HG02885 (cell line): ENCODE results near the gene COL18A1.
"Not testable (repeated sequence)": the region's sequence is repeated elsewhere in the genome, so short reads cannot be mapped to it uniquely, and the experiment has no call there.

Experiments used
- ATAC-seq: cut with Tn5 transposase; IDR thresholded peaks from one replicate; pipeline ENCODE4 v1.9.1; 2021; ENCODE audit warnings: mild to moderate bottlenecking; ENCODE audit not compliant: unreplicated experiment, poor library complexity

Gene COL18A1

GRCh38 chr21:45558044-45558721 lies 153.2 kb downstream of the COL18A1 start:
- ATAC-seq, result no peak

- ATAC-seq, result no peak
Observed at GRCh38 chr21:45559216-45560105, 154.5 kb downstream of the COL18A1 start.

DNA sequence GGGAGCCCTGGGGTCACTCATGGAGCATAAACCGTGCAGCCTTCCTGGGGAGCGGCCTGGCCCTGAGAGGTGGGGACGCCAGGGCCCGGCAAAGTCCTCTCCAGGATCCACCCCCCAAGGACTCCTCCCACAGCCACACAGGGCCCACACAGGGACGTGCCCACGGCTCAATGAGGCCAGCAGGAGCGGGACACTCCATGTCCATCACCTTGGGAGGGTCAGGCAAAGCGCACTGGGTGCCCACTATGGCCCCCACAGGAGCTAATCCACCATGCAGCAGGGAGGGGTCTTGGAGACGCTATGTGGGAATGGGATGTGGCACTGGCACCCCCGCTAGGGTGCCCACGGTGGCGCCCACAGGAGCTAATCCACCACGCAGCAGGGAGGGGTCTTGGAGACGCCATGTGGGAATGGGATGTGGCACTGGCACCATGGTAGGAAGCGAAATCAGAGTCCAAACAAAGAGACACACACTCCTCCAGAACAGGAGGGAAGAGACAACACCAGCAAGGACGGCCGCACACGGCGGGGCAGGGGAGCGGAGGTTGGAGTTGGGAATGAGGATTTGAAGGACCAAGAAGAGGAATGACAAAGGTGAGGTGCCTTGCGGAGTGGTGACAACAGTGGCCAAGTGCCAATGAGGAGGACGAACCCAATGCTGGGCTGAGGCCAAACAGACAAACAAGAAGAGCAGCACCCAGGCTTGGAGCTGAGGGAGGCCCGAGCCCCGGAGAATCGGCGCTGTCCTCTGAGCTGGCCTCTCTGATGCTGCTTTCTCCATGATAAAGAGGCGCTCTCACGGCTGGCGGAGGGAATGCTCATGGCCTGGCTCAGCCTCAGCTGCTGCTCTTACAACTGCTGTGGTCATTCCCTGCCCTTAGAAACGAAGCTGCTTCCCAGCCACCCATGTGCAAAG lies 155.4 kb downstream of the COL18A1 start:
- ATAC-seq, result no peak

DNA sequence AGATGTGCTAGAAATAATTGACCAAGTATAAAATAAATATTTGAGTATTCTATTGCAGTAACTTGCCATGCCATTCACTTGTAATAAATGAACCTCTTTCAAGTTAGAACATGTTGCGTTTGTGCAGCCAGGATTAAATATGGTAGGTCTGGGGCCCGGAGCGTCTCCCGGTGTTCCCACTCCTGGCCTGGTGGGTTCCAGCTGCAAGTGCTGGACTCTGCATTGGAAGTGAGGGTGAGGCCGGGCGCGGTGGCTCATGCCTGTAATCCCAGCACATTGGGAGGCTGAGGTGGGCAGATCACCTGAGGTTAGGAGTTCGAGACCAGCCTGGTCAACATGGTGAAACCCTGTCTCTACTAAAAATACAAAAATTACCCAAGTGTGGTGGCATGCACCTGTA lies 156.3 kb downstream of the COL18A1 start:
- not testable (repeated sequence) for ATAC-seq

- ATAC-seq, result no peak
Observed at GRCh38 chr21:45562402-45562801, 157.4 kb downstream of the COL18A1 start.

DNA sequence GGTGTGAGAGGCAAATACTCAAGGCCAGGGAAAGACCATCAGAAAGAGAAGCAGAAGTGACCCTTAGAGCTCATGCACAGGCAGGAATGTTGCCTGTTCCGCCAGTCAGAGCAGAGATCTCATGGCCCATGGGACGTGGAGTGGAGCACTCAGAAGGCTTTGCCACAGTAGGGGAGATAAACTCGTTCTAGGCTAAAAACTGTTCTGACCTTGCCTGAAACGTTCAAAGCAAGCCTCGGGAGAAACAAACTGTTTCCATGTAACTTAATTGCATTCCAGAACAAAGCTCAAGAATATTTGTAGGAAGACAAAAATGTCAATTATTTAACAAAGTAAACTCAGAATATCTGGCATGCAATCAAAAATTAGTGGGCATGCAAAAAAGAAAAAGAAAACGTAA lies 158.0 kb downstream of the COL18A1 start:
- no peak for ATAC-seq
